DMS79 treated with DMSO at 0.1 percent for 48 hours (cell line): ENCODE measurements around the gene FGFR3.

Experiments
- DNase-seq: peaks from one replicate; lab custom pipeline; 2025; lab: John Stamatoyannopoulos, UW

The FGFR3 gene

GRCh38 chr4:1802720-1803522 lies 9.8 kb downstream of the FGFR3 start:
- DNase-seq, result no peak

GRCh38 chr4:1803523-1804423 lies 10.7 kb downstream of the FGFR3 start:
- no peak for DNase-seq

GRCh38 chr4:1804638-1805492 lies 11.8 kb downstream of the FGFR3 start:
- no peak for DNase-seq

- no peak for DNase-seq
Measured at GRCh38 chr4:1805493-1806222, 12.6 kb downstream of the FGFR3 start.

DNA sequence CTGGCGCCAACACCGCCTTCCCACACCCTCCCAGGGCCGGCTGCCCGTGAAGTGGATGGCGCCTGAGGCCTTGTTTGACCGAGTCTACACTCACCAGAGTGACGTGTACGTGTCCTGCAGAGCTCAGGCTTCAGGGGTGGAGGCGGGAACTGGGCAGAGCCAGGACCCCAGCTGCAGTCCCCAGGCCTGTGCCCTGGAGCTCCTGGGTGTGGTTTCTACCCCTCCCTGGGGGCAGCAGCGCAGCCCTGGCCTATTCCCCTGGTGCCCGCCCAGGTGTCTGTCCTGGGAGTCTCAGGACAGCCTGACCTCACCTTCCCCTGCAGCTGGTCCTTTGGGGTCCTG lies 13.1 kb downstream of the FGFR3 start:
- DNase-seq, result no peak

- DNase-seq, result no peak
Measured at GRCh38 chr4:1806596-1807331, 13.7 kb downstream of the FGFR3 start.

DNA sequence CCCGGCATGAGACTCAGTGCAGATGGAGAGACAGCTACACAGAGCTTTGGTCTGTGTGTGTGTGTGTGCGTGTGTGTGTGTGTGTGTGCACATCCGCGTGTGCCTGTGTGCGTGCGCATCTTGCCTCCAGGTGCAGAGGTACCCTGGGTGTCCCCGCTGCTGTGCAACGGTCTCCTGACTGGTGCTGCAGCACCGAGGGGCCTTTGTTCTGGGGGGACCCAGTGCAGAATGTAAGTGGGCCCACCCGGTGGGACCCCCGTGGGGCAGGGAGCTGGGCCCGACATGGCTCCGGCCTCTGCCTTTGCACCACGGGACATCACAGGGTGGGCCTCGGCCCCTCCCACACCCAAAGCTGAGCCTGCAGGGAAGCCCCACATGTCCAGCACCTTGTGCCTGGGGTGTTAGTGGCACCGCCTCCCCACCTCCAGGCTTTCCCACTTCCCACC lies 14.3 kb downstream of the FGFR3 start:
- DNase-seq, result no peak

DNA sequence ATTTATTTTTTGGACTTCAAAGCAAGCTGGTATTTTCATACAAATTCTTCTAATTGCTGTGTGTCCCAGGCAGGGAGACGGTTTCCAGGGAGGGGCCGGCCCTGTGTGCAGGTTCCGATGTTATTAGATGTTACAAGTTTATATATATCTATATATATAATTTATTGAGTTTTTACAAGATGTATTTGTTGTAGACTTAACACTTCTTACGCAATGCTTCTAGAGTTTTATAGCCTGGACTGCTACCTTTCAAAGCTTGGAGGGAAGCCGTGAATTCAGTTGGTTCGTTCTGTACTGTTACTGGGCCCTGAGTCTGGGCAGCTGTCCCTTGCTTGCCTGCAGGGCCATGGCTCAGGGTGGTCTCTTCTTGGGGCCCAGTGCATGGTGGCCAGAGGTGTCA lies 15.3 kb downstream of the FGFR3 start:
- no peak for DNase-seq

DNA sequence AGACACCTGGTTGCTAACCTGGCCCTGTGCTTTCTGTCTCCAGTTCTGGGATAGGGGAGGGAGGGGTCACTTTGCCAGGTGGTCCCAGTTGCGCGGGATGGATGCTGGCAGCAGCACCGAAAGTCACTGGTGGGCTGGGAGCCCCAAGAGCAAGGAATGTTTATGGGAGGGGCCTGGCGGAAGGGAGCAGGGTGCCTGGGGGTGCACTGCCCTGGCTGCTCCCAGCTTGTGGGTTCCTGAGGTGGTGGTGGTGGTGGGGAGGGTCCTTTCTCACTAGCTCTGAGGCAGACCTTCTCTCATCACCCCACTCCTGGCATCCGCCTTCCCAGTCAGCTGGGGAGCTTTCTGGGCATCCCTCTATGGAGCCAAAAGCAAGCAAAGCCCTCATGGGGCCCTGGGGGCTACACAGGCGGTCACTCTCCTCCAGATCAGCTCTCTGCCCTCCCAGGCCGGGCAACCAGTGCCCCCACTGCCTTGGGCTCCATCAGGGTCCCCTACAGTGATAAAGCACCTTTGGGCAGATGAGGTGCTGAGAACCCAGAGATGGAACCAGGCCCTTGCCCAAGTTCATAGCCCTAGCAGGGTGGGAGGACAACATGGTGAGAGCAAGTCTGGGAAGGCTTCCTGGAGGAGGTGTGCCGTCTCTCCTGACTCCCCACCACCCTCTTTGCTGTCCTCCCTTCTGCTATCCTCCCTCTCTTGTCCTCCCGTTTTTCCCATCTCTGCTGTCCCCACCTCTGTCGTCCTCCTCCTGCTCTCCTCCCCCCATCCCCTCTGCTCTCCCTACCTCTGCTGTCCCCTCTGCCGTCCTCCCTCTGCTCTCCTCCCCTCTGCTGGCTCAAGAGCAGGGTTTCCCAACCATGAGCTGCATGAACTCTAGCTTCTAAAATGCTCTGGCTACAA lies 16.0 kb downstream of the FGFR3 start:
- DNase-seq, result no peak

DNA sequence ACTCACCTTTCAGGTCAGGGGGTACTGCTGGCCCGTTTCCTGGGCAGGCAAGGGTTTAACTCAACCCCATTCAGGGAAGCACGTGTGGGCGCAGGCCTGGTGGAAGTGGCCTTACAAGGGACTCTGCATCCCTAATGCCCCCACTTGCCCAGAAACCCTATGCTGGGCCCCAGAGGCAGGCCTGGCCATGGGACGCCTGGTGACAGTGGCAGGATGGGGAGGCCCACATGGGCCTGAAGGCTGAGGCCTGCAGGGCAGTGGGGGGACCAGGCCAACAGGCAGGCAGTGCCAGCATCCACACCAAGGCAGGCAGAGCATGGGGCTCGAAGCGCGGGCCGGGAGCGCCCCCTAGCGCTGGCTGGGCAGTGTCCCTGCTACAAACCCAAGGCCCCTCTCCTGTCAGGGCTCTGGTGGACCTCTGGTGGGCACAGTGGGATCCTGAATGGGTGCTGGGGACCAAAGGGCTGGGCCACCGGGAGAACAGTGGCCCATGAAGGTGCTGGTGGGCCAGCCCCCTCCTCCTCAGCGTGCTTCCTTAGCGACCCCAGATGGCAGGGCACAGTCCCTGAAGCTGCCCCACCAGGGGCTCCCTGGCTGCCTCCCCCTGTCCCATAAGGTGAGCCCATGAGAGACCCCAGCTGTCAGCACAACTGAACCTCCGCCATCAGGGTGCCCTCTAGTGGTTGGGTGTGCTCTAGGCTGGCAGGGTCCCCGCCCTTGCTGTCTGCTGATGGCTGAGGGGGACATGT lies 16.8 kb downstream of the FGFR3 start:
- no peak for DNase-seq

GRCh38 chr4:1810765-1811164 lies 17.7 kb downstream of the FGFR3 start:
- no peak for DNase-seq

DNA sequence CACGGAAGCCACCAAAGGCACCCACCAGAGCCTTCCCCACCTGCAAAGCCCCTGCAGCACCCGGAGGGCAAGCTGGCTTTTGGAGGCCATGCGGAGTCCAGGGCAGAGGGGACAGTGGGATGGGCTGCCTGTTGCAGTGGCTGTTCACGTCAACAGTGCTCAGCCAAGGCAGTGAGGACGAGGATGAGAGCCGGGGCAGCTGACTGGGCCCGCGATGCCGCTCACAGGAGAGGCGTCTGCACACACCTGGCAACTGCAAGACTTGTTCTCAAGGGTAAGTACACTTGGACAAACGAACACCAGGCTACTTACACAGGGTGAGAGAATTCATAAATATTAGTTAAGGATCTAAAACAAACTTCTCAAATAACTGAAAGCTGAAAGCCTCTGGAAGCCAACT lies 19.6 kb downstream of the FGFR3 start:
- DNase-seq, result no peak

- DNase-seq, result no peak
Measured at GRCh38 chr4:1813231-1813630, 20.1 kb downstream of the FGFR3 start.

GRCh38 chr4:1813915-1814314 lies 20.8 kb downstream of the FGFR3 start:
- DNase-seq, result no peak

GRCh38 chr4:1814453-1814852 lies 21.4 kb downstream of the FGFR3 start:
- DNase-seq, result no peak

DNA sequence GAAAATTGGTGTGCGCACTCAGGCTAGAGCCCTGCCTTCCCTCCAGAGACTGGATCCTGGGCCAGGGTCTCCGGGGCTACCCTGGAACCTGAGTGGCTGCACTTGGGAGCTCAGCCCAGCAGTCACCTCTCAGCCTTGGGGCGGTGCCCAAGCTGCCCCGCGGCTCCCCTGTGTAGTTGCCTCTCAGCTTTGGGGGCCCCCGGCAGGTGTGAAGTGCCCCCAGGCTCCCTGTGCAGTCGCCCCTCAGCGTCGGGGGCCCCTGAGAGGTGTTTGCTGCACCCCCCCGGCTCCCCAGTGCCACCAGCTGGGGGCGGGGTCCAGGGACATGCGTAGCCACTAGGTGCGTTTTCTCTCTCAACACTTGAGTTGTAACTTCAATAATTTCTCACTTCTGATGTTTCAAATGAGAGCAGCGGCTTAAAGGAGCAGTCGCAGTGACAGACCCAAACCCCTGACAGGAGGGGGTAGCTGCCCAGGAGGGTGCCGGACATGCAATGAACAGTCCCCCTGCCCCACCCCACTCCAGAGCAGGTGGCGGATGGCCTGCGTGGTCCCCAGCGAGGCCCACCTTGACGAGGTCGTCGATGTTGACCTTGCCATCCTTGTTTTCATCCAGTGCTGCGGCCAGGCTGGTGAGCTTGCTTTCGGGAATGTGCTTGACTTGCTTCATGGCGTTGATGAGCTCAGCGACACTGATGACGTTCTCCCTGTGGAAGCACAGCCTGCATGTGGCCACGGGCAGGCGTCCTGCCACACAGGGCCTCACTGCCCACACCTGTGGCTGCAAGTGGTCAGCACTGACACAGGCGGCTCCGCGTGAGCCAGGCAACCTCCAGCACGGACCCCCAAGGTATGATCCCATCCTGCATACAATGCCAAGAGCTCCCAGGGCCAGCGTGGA lies 22.3 kb downstream of the FGFR3 start:
- DNase-seq, result no peak

DNA sequence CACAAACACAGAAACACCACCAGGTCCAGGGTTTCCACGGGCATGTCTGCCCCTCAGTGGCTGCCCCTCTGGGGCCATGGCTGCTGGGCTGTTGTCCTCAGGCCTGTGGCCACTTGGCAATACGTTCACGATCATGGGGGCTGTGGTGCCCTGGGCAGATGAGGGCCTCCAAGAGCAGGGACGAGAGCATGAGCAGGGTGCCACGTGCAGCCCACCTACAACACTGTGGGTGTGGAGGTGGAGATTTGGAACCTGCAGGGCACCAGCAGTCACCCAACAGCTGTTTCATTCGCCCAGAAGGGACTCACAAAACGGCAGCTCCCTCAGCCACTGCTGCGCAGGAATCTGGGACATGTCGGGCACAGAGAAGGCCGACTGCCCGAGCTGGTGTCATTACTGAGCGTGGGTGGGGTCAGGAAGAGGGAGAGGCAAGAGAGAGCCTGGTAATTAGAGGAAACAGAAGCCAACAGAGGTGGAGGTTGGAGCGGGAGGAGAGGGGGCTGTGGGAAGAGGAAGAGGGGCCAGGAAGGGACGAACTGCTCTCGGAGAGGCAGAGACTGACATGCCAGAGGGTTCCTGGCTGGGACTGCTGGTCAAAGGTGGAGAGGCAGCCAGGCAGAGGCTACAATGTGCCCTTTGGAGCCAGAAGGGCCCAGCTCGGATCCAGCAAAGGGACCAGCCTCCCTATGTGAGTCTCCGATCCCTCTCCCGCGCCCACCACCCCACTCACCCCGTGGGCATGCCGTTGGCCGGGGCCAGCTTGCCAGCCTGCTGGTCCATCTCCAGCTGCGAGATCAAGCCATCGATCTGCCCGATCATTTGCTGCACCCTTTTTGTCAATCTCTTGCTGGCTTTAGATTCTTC lies 23.1 kb downstream of the FGFR3 start:
- no peak for DNase-seq
